WI38 (cell line): ENCODE results near the gene FAM171A1.
"Not testable (repeated sequence)": the region's sequence is repeated elsewhere in the genome, so short reads cannot be mapped to it uniquely, and the experiment has no call there.

Source experiments
- H3K4me3 ChIP-seq: 2 replicates; pipeline ENCODE4 v1.5.1; 2011; ENCODE audit warnings: low read depth, mild to moderate bottlenecking, control low read depth, low read length
- TF ChIP-seq, protein P1 (sequence below): IDR thresholded peaks from 2 replicates; pipeline ENCODE4 v1.5.1; 2012; ENCODE audit warnings: low read depth, mild to moderate bottlenecking, control low read depth, low read length

Gene FAM171A1

DNA sequence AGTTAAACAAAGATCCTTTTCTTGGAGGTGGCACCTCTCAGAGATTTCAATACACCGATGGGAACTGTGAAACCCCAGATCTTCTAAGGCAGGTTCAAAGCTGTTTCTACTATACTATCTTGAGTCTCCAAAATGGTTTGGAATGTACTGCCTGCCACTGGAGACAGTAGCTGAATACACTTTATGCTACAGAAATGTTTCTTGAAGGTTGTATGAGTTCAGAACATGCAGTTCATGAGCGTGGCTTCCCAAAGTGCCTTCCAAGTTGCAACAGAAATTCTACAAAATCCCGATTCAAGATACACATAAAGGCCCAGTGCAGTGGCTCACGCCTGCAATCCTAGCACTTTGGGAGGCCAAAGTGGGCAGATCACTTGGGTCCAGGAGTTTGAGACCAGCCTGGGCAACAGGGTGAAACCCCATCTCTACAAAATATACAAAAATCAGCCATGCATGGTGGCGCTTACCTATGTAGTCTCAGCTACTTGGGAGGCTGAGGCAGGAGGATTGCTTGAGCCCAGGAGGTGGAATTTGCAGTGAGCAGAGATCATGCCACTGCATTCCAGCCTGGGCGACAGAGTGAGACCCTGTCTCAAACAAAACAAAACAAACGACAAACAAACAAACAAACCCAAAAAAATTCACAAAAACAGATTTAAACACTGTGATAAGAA, 36.3 kb downstream of the FAM171A1 start:
- TF ChIP-seq, protein P1, sequence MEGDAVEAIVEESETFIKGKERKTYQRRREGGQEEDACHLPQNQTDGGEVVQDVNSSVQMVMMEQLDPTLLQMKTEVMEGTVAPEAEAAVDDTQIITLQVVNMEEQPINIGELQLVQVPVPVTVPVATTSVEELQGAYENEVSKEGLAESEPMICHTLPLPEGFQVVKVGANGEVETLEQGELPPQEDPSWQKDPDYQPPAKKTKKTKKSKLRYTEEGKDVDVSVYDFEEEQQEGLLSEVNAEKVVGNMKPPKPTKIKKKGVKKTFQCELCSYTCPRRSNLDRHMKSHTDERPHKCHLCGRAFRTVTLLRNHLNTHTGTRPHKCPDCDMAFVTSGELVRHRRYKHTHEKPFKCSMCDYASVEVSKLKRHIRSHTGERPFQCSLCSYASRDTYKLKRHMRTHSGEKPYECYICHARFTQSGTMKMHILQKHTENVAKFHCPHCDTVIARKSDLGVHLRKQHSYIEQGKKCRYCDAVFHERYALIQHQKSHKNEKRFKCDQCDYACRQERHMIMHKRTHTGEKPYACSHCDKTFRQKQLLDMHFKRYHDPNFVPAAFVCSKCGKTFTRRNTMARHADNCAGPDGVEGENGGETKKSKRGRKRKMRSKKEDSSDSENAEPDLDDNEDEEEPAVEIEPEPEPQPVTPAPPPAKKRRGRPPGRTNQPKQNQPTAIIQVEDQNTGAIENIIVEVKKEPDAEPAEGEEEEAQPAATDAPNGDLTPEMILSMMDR, result no peak
- no peak overlapping the region for H3K4me3 ChIP-seq

DNA sequence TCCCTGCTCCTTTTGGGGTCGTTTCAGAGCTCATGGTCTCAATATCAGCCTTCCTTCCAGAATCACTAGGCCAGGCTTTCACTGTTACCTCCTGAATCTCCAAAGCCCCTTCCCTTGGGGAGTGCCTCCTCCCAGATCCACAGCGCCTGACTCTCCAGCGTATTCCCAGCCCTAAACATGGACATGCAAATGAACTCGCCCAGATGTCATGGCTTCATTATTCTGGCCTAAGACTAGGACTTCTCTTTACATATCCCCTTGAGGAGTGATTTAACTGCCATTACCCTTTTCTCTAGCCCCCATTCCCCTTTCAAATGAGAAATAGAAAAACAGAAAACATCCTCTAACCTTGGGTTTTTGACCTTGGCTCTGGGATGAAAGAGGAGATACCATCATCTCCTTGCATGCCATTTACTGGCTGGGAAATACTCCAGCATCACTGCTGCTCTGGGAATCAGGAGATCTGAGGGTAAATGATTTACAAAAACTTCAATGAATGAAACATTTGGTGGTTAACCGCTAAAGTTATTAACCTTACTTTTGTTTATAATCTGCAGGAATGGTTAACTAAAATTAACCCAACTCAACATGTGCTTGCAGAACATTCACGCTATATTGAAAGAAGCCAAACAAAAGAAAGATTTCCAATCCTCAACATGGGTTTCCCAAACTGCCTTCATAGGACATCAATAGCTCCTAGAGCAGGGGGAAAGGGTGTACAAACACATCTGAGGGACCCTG, 37.0 kb downstream of the FAM171A1 start:
- no peak overlapping the region for H3K4me3 ChIP-seq
- TF ChIP-seq, protein P1, result no peak

DNA sequence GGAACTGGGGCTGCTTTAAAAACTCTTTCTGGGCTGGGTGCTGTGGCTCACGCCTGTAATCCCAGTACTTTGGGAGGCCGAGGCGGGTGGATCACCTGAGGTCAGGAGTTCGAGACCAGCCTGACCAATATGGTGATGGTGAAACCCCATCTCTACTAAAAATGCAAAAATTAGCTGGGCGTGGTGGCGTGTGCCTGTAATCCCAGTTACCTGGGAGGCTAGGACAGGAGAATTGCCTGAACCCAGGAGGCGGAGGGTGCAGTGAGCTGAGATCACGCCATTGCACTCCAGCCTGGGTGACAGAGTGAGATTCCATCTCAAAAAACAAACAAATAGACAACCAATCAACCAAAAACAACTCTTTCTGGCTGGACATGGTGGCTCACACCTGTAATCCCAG, 37.9 kb downstream of the FAM171A1 start:
- H3K4me3 ChIP-seq, result not testable (repeated sequence)

DNA sequence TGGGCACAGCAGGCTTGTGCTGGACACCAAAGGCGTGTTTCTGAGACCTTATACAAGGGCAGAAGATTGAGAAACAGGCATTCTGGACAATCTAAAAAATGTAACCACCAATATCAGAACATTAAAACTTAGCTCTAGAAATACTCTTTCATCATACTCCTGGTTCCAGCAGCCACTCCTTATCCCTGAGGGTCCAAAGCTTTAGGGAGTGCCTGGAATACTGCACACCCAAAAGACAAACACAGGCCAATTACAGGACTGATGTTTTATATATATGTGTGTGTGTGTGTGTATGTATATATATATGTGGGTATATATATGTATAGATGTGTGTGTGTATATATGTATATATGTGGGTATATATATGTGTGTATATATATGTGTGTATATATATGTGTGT, 39.6 kb downstream of the FAM171A1 start:
- no peak overlapping the region for H3K4me3 ChIP-seq
- TF ChIP-seq, protein P1, result no peak

DNA sequence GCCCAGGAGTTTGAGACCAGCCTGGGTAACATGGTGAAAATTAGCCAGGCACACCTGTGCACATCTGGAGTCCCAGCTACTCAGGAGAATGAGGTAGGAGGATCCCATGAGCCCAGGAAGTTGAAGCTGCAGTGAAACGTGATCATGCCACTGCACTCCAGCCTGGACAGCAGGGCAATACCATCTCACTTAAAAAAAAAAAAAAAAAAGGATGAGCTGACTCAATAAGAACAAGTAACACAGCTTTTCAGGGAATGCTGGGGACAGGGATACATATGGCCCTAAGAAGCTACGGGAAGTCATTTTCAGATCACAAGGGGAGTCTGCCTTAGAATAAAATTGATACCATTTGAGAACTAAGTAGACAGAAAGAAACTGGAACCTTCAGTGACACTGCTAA, 41.7 kb downstream of the FAM171A1 start:
- TF ChIP-seq, protein P1, result no peak
- no peak overlapping the region for H3K4me3 ChIP-seq

DNA sequence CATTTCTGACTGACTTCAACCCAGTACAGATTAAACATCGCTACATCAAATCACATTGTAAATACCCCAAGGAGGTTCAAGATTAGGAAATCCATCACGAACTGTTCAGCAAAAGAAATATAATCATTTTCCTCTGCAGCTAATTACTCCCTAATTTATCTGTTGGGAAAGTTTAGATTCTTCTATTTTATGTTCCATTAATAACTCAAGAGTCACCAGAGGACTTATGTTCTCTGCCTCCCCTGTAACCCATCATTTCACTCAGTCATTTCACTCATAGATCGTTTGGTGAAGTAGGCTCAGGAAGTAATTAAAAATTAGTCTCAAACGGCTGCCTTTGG, 45.2 kb downstream of the FAM171A1 start:
- TF ChIP-seq, protein P1, result no peak

DNA sequence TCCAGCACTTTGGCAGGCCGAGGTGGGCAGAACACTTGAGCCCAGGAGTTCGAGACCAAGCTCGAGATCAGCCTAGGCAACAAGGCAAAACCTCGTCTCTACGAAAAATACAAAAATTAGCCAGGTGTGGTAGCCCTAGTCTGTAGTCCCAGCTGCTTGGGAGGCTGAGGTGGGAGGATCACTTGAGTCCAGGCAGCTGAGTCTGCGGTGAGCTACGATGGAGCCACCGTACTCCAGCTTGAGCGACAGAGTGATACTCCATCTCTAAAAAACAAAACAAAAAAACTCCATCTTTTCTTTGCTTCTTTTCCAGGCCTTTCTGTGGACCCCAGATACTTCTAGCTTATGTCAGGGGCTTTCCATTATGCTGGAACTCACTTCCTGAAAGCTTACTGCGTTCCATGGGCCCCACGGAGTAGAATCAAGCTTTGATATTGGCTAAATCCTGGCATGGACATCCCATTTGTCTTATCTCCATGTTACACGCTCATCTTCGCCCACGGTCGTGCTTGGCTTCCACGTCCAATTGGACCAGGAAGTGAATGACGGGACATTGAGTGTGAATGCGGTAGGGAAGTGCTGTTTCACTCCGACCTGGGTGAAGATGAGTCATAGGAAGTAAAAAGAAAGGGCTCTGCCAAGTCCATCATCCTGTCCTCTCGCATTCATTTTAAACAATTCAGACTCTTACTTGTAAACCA, 45.7 kb downstream of the FAM171A1 start:
- no peak overlapping the region for H3K4me3 ChIP-seq
- TF ChIP-seq, protein P1, result no peak

More for the DNA sequence above, 45.2 kb downstream of the FAM171A1 start:
- H3K4me3 ChIP-seq, result no peak overlapping the region
